ENCODE results near the gene DYNAP.

Gene DYNAP

DNA sequence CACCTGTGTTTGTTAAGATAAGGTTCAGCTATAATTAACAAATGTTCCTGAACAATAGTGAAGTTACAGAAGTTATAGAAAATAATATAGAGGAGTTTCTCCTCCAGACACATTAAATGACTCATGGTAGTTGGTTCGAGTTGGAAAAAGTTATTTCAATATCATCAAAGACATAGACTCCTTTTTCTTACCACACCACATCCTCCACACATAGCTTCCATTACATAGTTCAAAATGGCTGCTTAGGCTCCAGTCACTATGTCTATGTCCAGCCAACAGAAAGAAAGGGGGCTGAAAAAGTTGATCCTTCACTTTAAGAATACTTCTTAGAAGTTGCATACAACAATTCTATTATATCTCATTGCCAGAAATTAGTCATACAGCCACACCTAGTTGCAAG, 50.7 kb downstream of the DYNAP start:
- no peak for DNase-seq

DNA sequence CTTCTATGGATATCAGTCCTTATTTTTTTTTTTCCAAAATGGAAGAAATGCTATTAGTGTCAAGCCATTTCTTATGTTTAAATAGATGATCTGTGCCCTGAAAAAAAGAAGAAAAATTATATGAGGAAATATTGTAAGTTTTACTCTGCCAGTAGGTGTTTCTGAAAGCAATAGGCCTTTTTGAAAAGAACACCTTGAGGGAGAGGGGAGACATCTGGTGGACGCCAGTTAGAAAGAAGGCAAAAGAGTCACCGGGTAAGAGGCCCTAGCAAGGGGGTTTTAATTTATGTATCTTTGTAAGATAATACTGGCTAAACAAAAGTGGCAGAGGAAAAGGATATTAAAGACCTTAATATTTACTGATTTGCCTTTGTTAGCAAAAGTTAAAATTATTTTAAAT, 56.1 kb downstream of the DYNAP start:
- DNase-seq: peak; percentile 12
